Stimulated activated CD4-positive, alpha-beta T cell treated with anti-CD3 and anti-CD28 coated beads, Interleukin-1b, Interleukin-23, amount 100 ng/mL, for 24 hours (primary cell): Measurements from ENCODE around the gene ARRDC4.

Source experiments
- DNase-seq, 4 experiments: peaks; one replicate each; pipeline ENCODE4 v3.0.0-alpha.2; 2020; ENCODE audit warnings: low read depth in 4 of 4, low spot score in 1 of 4

ARRDC4 gene

DNA sequence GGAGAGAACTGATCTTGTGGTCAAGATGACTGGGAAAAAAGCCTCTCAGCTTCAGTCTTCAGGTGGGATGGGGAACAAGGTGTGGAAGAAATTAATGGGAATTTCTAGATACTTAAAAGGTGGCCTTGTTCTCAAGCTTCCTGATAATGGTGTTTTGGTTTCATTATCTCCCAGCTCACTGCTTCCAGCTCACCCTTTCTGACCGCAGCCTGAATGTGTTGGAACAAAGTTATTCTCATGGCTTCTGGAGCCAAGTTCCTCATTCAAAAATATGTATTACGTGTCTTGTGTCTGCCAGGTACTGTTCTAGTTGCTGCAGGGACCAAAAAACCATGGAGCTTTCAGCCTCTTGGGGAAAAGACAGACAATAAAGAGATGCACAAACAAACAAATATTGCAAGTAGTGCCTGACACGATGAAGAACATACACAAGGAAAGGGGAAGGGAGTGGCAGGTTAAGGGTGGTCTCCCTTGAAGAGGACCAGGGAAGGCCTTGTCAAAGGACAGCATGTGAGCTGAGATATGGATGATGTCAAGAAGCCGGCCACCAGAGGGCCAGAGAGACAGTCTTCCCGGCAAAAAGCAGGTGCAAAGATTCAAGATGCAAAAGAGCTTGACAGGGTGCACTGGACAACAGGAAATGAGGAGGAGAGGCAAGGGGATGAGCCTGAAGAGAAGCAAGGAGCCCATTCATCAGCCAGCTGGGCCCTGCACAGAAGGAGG, 35.5 kb downstream of the ARRDC4 start:
- no peak for DNase-seq

GRCh38 chr15:97998307-97999071, 38.0 kb downstream of the ARRDC4 start:
- no peak for DNase-seq

DNA sequence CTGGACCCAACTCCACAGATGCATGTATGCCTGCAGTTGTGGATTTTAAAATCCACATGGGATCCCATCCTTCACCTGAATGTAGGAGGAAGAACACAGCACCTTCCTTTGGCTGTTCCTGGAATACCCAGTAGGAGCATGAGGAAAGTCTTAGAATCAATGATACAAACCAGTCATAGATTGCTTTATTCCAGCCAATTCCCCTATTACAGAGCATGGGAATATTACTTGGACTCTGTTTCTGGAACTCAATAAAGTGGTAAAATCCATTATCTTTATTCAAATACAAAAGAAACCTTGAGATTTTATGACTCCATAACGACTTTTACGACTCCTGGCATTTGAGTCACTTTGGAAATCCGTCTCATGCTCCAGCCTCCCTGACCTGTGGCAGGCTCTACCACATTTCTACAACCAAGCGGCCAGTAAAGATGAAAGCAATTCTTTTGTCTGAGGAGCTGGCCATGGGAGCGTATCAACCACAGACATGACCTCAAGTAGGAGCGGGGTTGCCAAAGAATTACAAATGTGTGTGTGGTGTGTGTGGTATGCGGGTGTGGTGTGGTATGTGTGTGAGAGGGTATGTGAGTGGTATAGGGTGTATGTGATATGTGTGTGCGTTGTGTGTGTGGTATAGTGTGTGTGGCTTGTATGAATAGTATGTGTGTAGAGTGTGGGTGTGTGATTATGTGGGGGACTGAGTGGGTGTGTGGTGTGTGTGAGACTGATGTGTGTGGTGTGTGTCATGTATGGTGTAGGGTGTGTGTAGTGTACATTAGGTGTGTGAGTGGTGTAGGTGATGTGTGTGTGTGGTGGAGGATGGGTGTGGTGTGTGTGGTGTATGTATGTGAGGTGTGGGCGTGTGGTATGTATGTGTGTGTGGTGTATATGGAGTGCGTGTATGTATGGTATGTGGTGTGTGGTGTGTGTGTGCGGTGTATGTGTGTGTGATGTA, 40.0 kb downstream of the ARRDC4 start:
- no peak for DNase-seq

DNA sequence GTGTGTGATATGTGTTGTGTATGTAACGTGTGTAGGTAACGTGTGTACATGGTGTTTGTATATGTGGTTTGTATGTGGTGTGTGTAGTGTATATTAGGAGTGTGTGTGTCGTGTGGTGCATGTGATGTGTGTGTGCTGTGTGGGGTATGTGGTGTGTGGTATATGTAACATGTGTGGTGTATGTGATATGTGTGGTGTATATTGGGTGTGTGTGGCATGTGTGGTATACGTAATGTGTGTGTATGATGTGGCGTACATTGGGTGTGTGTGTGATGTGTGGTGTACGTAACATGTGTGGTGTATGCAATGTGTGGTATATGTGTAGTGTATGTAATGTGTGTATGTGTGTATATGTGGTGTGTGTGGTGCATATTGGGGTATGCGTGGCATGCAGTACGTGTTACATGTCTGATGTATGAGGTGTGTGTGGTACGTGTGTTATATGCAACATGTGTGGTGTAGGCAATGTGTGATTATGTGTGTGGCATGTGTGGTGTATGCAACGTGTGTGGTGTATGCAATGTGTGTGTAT, 41.2 kb downstream of the ARRDC4 start:
- DNase-seq = no peak

DNA sequence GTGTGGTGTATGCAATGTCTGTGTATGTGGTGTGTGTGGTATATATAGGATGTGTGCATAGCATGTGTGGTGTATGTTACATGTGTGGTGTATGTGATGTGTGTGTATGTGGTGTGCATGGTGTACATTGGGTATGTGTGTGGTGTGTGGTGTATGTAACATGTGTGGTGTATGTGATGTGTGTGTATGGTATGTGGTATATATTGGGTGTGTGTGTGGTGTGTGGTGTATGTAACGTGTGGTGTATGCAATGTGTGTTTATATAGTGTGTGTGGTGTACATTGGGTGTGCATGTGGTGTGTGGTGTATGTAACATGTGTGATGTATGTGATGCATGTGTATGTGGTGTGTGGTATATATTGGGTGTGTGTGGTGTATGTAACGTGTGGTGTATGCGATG, 41.9 kb downstream of the ARRDC4 start:
- DNase-seq = no peak

- no peak for DNase-seq
Observed at GRCh38 chr15:98002866-98003265, 42.4 kb downstream of the ARRDC4 start.

DNA sequence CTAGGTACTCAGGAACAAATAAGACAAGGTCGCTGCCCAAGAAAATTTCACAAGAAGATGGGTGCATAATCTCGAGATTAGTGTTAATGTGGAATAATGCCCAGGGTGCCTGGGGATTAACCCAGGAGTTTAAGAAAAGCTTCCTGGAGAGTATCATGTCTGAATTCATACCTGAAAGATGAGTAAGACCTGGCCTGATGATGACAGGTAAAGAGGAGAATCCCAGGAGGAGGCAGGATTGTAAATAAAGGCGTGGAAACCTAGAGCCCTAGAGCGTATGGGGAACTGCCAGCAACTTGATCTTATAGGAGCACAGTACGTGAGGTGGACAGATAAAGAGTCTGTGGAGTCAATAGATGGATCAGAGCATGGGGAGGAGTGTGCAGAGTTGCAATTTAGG, 43.0 kb downstream of the ARRDC4 start:
- no peak for DNase-seq

- no peak for DNase-seq
Observed at GRCh38 chr15:98003996-98004395, 43.5 kb downstream of the ARRDC4 start.

- no peak for DNase-seq
Observed at GRCh38 chr15:98005659-98006058, 45.2 kb downstream of the ARRDC4 start.

- DNase-seq = no peak
Observed at GRCh38 chr15:98009169-98009568, 48.7 kb downstream of the ARRDC4 start.

- DNase-seq = no peak
Observed at GRCh38 chr15:98009971-98010370, 49.5 kb downstream of the ARRDC4 start.

- no peak for DNase-seq
Observed at GRCh38 chr15:98012354-98012753, 51.9 kb downstream of the ARRDC4 start.

- no peak for DNase-seq
Observed at GRCh38 chr15:98013631-98014030, 53.1 kb downstream of the ARRDC4 start.

DNA sequence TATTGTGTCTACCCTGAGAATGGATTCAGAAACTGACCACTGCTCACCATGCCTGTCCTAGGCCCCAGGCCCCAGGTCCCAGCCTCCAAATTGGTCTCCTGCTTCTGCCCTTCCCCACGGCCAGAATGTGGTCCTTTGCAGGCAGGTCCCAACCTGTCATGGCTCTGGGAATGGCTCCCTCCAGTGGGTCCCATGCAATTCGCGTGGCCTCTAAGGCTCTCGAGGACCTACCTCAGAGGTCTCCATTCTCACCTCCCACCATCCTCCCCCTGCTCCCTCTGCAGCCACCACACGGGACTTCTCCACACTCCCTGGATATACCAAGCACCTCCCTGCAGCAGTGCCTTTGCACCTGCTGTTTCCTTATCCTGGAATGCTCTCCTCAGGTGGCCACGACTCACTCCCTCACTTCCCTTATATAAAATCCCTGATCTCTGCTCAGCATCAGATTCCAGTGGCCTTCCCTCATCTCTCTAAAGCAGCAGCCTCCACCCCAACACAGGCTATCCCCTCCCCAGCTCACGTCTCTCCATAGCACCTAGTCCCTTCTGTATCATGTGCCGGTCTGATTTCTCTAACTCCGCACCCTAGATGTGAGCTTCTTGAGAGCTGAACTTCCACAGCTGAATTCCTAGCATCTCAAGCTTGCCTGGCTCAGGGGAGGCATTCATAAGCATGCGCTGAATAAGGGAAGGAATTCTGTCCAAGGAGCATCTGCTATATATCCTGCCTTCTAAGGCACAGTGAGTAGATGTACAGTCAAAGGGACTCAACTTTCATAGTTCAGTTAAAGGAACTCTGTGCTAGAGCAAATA, 56.9 kb downstream of the ARRDC4 start:
- no peak for DNase-seq

DNA sequence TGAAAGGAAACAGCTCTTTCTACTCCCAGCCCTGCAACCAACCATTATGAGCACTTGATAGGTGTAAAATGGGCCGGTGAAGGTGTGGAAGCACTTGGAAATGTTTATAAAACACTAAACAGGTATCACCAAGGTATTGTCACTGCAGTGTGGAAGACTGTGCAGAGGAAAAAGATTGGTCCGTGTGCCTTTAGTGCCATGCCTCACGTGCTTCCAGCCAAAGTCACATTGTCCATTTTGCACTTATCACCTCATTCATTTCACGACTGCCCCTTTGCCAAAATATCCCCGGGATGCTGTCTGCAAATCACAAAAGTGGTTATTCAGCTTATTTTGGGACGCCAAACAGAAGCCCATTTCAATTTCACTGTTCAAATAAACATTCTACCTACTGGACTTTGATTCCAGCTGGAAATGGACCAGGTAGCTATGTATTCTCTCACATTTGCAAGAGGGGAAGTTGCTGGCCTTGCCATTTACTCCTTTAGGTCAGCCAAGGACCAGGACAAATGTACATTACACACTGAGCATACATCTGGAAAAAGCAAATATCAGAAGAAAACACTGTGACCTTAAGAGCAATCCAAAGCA, 58.4 kb downstream of the ARRDC4 start:
- no peak for DNase-seq
